IPS-NIHi11 (cell line): ENCODE results near the gene MACROH2A2.
"Not testable (repeated sequence)": the region's sequence is repeated elsewhere in the genome, so short reads cannot be mapped to it uniquely, and the experiment has no call there.

Source experiments
- DNase-seq: peaks from one replicate; pipeline ENCODE4 v3.0.0; 2012; ENCODE audit warnings: mixed read lengths, low spot score

Gene MACROH2A2

DNA sequence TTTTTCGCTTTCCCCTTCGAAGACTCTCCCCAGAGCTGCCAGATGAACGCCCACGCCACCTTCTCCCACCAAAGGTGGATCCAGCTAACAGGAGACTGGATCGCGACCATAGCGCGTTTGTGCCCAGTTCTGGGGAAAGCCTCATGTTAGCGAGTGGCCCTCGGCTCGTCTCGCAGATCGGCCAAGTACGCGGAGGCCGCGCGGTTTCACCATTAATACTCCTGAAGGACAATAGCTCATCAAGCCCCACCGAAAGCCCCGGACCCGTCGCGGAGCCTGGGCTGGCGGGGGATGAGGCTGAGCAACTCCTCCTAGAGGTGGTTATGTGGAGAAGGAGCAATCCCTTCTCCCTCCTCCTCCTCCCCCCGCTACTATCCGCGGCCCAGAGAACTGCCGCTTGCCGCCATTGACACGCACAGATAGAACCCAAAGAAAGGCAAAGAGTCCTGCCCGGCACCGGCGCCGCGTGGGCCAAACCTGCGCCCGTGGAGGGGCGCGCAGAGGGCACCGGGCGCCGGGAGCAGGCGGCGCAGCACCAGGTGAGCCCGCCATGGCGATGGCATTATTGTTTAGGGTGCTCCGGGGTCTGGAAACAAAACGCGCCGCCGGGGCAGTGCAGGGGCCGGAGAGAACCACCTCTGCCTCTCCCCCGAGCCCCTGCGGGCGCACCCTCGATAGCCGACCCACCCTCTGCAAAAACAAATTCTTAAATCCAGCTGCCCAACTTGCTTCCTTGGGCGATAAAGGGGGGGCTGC lies at the start of gene MACROH2A2:
TSS of gene MACROH2A2 (plus strand) at position 385 of the 756 bp plus-strand sequence. CDS start 22,813 bp downstream, outside the sequence.
- peak; percentile 82 for DNase-seq

- DNase-seq = no peak
Measured at GRCh38 chr10:70007116-70007820, 45.4 kb upstream of the MACROH2A2 start.

GRCh38 chr10:70031215-70031614 lies 21.4 kb upstream of the MACROH2A2 start:
- no peak for DNase-seq

- DNase-seq = no peak
Measured at GRCh38 chr10:70032667-70033289, 19.9 kb upstream of the MACROH2A2 start.

DNA sequence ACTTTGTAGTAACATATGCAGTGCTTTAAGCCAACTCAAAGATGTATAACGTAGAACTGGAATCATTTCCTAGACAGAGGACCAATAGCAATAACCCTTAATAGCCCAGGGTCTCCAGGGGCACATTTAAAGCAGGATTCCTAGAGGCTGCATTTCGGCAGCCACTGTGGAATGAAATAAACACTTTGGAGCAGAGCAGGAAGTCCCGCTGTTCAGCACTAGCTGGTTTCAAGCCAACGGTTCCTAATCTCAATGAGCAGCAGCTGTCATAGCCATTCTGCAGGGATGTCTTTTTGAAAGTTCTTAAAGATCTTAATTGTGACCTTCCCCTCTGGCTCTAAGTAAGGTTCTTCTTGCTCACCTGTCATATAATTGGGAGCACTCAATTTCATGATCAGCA lies 18.4 kb upstream of the MACROH2A2 start:
- no peak for DNase-seq

DNA sequence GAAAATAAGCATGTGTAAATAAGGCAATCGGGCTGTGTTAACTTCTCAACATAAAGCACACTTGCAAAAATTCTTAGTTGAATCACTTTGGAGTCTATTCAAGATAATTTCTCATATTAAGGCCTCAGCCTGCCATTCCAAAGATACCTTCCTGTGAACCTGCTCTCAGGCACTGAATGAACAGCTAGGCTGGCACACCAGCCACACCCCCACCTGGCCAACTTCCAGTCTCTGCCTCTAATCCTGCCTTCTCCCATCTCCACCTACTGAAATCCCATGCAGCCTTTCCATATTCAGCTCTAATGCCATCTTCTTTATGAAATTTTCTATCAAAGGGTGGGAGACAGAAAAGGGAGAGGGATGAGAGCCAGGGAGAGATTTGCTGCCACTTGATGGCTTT lies 17.1 kb upstream of the MACROH2A2 start:
- no peak for DNase-seq

DNA sequence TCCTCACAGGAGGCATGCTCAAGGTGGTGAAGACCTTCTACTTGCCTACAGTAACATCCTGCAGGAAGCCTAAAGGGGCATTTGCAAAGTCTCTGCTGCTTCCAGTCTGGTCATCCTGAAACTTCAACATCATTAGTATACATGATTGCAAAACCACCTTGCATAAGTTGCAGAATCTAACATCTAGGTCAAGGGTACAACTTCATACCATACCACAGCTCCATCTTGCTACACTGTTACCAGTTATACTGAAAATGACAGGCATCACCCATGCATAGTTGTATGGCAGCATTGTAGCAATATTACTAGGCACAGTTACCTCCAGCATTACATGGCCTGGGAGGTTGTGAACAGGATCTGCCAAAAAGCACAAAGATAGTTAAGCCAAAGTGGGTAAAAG lies 13.7 kb upstream of the MACROH2A2 start:
- DNase-seq = no peak

- DNase-seq = no peak
Measured at GRCh38 chr10:70041016-70041415, 11.6 kb upstream of the MACROH2A2 start.

GRCh38 chr10:70041739-70042138 lies 10.9 kb upstream of the MACROH2A2 start:
- DNase-seq = not testable (repeated sequence)

- not testable (repeated sequence) for DNase-seq
Measured at GRCh38 chr10:70047066-70047465, 5.6 kb upstream of the MACROH2A2 start.

DNA sequence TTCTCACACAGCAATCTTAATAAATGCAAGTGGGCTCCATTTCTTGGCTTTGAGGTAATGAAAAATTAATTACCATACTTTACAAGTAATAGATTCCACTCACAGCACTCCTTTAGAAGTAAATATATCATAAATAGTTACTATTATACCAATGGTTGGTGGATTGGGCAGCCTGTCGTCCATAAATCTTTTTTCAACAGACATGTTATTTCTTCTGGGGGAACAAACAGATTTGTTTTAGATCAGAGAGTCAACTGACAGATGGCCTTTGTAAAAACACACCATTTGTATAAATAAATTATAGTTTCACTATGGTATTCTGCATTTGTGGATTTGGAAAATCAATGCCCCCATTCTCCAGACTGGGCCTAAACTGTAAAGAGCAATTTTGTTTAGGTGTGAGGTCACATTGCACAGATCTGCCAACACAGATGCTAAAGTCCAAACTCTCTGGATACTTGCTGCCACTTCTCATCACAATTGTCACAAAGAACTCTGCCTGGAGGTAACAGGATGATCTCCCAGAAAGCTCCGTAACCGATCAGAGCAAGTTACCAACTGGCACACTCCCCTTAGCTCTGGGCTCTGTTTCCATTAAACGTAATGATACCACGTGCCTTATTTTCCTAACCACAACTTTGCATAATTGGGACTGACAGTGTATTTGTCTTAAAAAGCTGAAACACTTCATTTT lies 4.5 kb upstream of the MACROH2A2 start:
- DNase-seq = no peak

DNA sequence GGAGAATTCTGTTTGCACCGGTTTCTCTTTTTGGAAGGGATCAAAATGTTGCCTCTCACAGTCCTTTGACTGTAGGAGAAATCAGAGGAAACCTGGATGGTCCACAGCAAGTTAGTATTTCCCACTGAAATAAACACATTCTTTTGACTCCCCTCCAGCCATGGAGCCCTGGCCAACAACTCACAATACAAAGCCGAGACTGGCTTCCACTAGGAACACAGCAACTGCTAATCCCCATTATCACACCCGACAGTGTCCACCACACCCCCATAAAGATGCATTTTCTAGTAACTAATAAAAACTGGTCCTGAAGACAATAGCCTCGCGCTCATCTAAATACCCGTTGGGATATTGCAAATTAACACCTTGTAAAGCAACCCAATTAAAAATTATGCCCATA lies 798 bp upstream of the MACROH2A2 start:
- no peak for DNase-seq

DNA sequence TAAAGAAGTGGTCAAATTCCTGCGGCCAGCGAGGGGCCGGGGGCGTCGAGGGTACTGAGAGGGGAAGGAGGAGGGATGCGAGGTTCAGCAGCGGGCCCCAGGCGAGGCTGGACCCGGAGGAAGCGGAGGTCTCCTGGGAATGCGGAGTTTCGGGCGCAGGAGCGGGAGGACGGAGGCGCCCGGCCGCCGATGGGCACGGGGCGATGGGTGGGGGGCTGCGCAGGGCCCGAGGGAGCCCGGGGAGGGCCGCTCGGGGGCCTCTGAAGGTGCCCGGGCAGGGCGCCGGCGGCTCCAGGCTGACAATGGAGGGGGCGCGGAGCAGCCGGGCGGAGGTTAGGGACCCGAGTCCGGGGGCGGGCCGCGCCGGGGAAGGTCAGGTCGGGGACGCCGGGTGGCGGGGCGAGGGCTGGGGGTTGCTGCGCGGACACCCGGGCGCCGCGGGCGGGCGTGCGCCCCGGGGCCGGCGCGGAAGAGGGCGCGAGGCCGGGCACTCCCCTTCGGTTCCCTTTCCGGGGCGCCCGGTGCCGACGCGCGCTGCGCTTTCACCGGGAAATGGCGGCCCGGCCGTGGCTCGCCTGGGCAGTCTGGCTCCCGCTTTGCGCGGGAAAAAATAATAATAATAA lies 683 bp downstream of the MACROH2A2 start:
- DNase-seq = peak; percentile 72

DNA sequence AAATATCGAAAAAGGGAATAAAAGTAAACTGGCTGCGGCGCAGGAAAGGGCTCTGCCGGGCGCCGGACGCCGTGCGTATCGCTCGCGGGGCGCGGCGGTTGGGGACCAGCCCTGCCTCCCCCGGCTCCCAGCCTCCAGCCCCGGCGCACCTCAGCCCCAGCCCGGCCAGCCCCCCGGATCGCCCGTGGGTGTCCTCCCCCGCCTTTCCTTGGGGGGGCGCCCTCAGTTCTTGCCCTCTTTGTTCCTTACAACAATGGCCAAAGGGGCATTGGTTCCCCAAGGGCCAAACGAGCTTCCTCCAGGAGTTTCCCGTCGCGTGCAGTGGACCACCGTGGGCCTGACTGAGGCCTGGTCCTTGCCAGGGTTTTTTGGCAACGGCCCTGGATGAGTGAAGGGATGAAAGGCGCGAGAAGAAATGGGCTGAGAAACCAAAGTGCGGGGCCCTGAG lies 1.2 kb downstream of the MACROH2A2 start:
- DNase-seq = peak; percentile 62

DNA sequence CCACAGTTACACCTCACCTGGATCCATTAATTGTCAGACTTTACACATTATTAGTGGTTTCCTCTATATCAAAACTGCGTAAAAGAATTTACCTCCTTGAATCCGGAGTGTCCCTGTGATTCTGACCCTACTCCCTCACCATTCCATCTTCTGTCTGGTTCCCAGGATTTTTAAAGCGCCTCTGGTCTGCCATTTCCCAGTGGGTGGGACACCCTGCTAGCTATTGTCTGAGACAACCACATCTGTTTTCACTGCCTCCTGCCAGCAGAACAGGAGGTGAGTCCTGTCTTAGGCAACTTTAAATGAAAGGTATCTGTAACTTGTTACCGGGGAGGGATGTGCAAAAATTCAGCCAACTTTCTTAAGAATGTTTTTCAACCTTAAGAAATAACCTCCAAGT lies 2.3 kb downstream of the MACROH2A2 start:
- no peak for DNase-seq

DNA sequence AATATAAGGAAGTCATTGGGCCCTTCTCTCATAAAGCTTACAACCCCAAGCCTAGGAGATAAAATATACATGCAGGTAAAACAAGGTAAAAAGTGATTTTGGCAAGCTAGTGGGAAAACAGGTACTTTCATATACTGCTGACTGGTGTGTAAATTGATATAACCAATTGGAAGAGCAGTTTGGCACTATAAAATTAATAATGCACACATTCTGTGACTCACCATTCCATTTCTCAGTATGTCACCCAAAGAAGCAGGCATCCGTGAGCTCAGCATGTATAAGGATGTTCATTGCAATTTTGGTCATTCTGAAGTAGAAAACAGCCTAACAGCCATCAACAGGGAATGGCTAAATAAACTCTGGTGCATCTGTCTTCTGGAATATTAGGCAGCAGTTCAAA lies 2.9 kb downstream of the MACROH2A2 start:
- no peak for DNase-seq

DNA sequence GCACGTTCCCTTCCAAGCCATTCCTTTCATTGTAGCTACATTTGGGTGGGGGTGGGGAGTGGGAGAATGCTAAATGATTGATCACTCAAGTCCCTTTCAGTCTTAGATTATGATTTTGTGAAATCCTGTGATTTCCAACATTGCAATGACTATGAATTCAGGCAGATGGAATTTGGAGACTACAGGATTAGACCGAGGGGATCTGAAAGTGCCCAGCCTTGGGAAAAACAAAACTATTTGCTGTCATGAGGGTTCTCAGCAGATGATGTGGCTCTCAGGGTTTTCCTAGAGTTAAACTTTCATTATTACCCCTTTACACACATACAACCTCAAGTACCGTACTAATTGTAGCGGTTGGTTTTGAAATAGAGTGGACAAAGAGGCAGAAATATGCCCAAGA lies 4.7 kb downstream of the MACROH2A2 start:
- DNase-seq = no peak

- DNase-seq = no peak
Measured at GRCh38 chr10:70060389-70060788, 7.7 kb downstream of the MACROH2A2 start.

DNA sequence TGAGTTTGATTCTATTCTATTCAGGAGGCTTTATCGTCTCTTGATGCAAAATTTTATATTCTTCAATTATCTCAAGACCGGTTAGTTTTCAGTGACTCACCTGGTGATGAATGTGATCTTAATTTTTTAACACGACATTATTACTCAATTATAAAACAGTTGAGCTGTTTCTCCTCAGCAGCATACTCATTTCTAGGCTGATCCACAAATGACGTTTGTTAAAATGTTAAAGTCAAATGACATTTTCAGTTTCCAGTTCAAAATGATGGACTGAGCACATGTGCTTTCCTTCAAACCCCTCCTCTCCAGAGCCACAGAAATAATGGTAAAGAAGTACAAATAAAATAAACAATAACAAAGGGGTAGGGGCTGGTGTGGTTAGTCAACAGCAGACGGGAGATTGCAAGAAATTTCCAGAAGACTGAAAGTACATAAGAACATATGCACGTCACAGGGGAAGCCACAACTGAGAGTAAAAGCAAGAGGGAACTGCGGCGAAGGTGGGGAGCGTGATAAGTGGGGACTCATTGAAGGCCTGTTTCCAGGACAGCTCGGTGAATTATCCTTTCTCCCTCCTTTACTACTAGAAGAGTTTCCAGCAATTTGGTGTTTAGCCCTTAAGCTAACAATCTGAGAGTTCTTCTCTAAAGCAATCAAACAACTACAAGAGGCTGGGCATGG lies 10.9 kb downstream of the MACROH2A2 start:
- DNase-seq = no peak

DNA sequence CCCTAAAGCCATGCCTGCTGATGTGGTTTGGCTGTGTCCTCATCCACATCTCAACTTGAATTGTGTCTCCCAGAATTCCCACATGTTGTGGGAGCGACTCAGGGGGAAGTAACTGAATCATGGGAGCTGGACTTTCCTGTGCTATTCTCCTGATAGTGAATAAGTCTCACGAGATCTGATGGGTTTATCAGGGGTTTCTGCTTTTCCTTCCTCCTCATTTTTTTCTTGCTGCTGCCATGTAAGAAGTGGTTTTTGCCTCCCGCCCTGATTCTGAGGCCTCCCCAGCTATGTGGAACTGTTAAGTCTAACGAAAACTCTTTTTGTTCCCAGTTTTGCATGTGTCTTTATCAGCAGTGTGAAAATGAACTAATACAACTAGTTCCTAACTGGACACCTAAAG lies 11.8 kb downstream of the MACROH2A2 start:
- DNase-seq = no peak

GRCh38 chr10:70066190-70066589 lies 13.5 kb downstream of the MACROH2A2 start:
- DNase-seq = no peak
